NCI-H2196 treated with DMSO at 0.1 percent for 48 hours (cell line): ENCODE measurements around the gene NELL1.
A peak's percentile ranks its signal among the peaks of the same experiment; 100 is the strongest.

Experiments
- DNase-seq: peaks from one replicate; lab custom pipeline; 2025; ENCODE audit not compliant: unreplicated experiment; lab: John Stamatoyannopoulos, UW

The NELL1 gene

GRCh38 chr11:21470521-21470920, 801.1 kb downstream of the NELL1 start:
- no peak for DNase-seq

- no peak for DNase-seq
These were observed 802.9 kb downstream of the NELL1 start for GRCh38 chr11:21472261-21472660.

- DNase-seq, result no peak
These were observed 805.1 kb downstream of the NELL1 start for GRCh38 chr11:21474529-21474928.

GRCh38 chr11:21475276-21475675, 805.9 kb downstream of the NELL1 start:
- DNase-seq, result no peak

GRCh38 chr11:21476588-21476987, 807.2 kb downstream of the NELL1 start:
- no peak for DNase-seq

GRCh38 chr11:21480240-21480639, 810.9 kb downstream of the NELL1 start:
- DNase-seq, result no peak

- no peak for DNase-seq
These were observed 811.9 kb downstream of the NELL1 start for GRCh38 chr11:21481255-21481654.

- DNase-seq, result no peak
These were observed 814.7 kb downstream of the NELL1 start for GRCh38 chr11:21484039-21484438.

GRCh38 chr11:21485006-21485405, 815.6 kb downstream of the NELL1 start:
- no peak for DNase-seq

GRCh38 chr11:21485426-21485825, 816.0 kb downstream of the NELL1 start:
- no peak for DNase-seq

GRCh38 chr11:21489416-21490115, 820.2 kb downstream of the NELL1 start:
- DNase-seq, result no peak

GRCh38 chr11:21492931-21493330, 823.5 kb downstream of the NELL1 start:
- DNase-seq, result no peak

GRCh38 chr11:21494946-21495345, 825.6 kb downstream of the NELL1 start:
- DNase-seq, result no peak

GRCh38 chr11:21495879-21496278, 826.5 kb downstream of the NELL1 start:
- no peak for DNase-seq

GRCh38 chr11:21501245-21501644, 831.9 kb downstream of the NELL1 start:
- no peak for DNase-seq

- DNase-seq, result no peak
These were observed 835.7 kb downstream of the NELL1 start for GRCh38 chr11:21505070-21505469.

GRCh38 chr11:21511835-21512440, 842.6 kb downstream of the NELL1 start:
- peak; percentile 48 for DNase-seq

GRCh38 chr11:21514316-21514715, 844.9 kb downstream of the NELL1 start:
- DNase-seq, result no peak

GRCh38 chr11:21520244-21520643, 850.9 kb downstream of the NELL1 start:
- DNase-seq, result no peak

GRCh38 chr11:21529187-21529586, 859.8 kb downstream of the NELL1 start:
- DNase-seq, result no peak

GRCh38 chr11:21534288-21534687, 864.9 kb downstream of the NELL1 start:
- no peak for DNase-seq

GRCh38 chr11:21537980-21538379, 868.6 kb downstream of the NELL1 start:
- no peak for DNase-seq

GRCh38 chr11:21541187-21541751, 871.9 kb downstream of the NELL1 start:
- DNase-seq, result no peak
